ENCODE measurements around the gene PTPRD.

PTPRD gene

DNA sequence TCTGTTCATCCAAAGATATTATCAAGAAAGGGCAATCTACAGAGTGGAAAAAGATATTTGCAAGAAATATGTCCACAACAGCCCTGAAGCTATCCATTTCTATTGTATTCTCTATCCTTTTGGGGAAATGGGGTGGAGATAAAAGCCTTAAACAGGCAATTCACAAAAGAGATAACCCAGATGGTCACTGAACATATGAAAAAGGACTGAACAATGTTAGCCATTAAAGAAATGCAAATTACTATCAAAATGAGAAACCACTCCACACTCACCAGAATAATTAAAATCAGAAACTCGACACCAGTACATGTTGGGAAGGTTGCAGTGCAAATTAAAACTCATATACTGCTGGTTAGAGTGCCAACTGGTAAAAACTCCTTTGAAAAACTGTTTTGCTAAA lies 1858.1 kb downstream of the PTPRD start:
- TF ChIP-seq CTCF (IDR thresholded peaks at IDR 0.05; ENCODE audit: insufficient read depth, low read length, missing control alignments): no peak
- ChIA-PET CTCF (no interaction called here), POLR2A (no interaction called here)
- H3K4me3 ChIP-seq (ENCODE audit: low read depth, low read length): no peak overlapping the region
- DNase-seq (ENCODE audit: low read depth, low spot score): no peak

- no peak overlapping the region for H3K4me3 ChIP-seq (ENCODE audit: low read depth, low read length)
- DNase-seq (ENCODE audit: low read depth, low spot score): no peak
- no peak for TF ChIP-seq CTCF (IDR thresholded peaks at IDR 0.05; ENCODE audit: insufficient read depth, low read length, missing control alignments)
- POLR2A ChIA-PET: no interaction called here
- CTCF ChIA-PET: no interaction called here
Observed at GRCh38 chr9:8751406-8751930, 1861.3 kb downstream of the PTPRD start.

DNA sequence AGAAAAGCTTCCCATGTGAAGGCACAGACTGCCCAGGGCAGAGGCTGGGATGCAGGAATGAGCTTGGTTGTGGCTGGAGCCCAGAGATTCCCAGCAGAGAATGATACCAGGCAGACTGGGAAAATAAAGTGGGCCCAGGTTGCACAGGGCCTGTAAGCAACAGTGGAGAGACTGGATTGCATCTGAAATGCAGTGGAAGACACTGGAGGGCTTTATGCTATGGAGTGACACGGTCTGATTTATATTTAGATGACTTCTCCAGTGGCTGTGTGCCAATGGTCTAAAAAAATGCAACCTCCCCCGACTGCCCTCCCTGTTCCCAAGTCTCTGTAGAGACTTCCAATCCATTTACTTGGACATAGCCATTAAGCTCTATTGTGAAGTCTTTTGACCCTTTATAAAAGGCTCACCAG lies 1862.2 kb downstream of the PTPRD start:
- ChIA-PET POLR2A (no interaction called here), CTCF (no interaction called here)
- TF ChIP-seq CTCF (IDR thresholded peaks at IDR 0.05; ENCODE audit: insufficient read depth, low read length, missing control alignments): no peak
- no peak overlapping the region for H3K4me3 ChIP-seq (ENCODE audit: low read depth, low read length)
- no peak for DNase-seq (ENCODE audit: low read depth, low spot score)

GRCh38 chr9:8745347-8745746 lies 1867.5 kb downstream of the PTPRD start:
- TF ChIP-seq CTCF (IDR thresholded peaks at IDR 0.05; ENCODE audit: insufficient read depth, low read length, missing control alignments): no peak
- ChIA-PET POLR2A (no interaction called here), CTCF (no interaction called here)
- no peak for DNase-seq (ENCODE audit: low read depth, low spot score)
- no peak overlapping the region for H3K4me3 ChIP-seq (ENCODE audit: low read depth, low read length)

DNA sequence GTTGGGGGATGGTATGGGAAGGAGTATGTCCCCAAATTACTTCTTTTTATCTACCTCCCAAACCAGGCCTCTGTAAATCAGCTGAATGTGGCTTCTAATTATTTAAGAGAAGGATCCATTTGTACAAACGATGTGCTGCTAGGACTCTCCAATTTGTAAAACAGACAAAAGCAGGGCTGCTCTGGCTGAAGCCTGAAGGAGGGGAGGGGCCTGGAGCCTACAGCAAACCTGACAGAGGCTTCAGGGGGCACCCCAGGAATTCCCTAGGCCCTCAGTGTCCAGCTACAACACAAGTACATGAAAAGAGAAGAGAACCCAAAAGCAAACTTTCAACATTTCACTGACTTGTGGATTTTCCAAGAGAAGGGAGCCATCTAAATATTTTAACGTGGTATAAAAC lies 1873.9 kb downstream of the PTPRD start:
- ChIA-PET CTCF (no interaction called here), POLR2A (no interaction called here)
- H3K4me3 ChIP-seq (ENCODE audit: low read depth, low read length): no peak overlapping the region
- no peak for DNase-seq (ENCODE audit: low read depth, low spot score)
- no peak for TF ChIP-seq CTCF (IDR thresholded peaks at IDR 0.05; ENCODE audit: insufficient read depth, low read length, missing control alignments)

DNA sequence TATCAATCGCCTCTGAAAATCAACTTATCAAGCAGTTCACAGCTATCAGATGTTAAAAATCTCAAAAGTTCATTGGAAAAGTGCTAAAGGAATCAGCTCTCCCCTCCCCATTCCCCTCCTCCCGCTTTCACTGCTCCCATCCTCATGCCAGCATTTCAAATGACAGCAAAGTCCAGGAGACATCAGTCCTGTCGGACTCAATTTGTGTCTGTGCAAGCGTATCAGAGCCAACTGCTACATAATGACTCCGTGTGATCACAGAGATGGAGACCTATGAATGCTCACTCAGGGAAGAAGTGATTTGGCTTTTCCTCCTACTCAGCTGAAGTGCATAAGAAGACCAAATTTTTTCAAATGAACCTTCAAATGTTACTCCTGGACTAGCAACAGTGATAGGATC lies 1876.0 kb downstream of the PTPRD start:
- H3K4me3 ChIP-seq (ENCODE audit: low read depth, low read length): no peak overlapping the region
- ChIA-PET POLR2A (no interaction called here), CTCF (no interaction called here)
- no peak for DNase-seq (ENCODE audit: low read depth, low spot score)
- no peak for TF ChIP-seq CTCF (IDR thresholded peaks at IDR 0.05; ENCODE audit: insufficient read depth, low read length, missing control alignments)

Data from AG04449 (cell line).